K562 (cell line): ENCODE results near the gene RBM20. TPM values are rescaled to one million over a fixed set of nuclear protein-coding genes. Genes with fewer than 3 reads are reported as not detected.

ENCODE experiments used
- ARID1B ChIP-seq: fragments of 450-650 bp; IDR thresholded peaks from 2 replicates; pipeline ENCODE4 v1.6.1; 2016; ENCODE audit warnings: antibody characterized with exemption, mild to moderate bottlenecking, inconsistent platforms
- BACH1 ChIP-seq: fragments of 200-800 bp; sonication (Bioruptor generic); IDR thresholded peaks from 2 replicates; pipeline ENCODE4 v1.6.1; 2016; ENCODE audit warnings: missing genetic modification characterization, missing compliant biosample characterization
- CTBP1 ChIP-seq: fragments of 450-650 bp; IDR thresholded peaks from 2 replicates; pipeline ENCODE4 v1.6.1; 2016; ENCODE audit warnings: borderline replicate concordance
- DACH1 ChIP-seq: fragments of 450-650 bp; IDR thresholded peaks from 2 replicates; pipeline ENCODE4 v1.6.1; 2018; ENCODE audit not compliant: partially characterized antibody
- E4F1 ChIP-seq: fragments of 250-450 bp; sonication (Bioruptor Pico); IDR thresholded peaks from 2 replicates; pipeline ENCODE4 v1.5.0; 2021; ENCODE audit warnings: mild to moderate bottlenecking, borderline replicate concordance
- EHMT2 ChIP-seq: fragments of 450-650 bp; IDR thresholded peaks from 2 replicates; pipeline ENCODE4 v1.6.1; 2018; ENCODE audit warnings: antibody characterized with exemption
- EP300 ChIP-seq: IDR thresholded peaks from 2 replicates; pipeline ENCODE4 v1.6.1; 2012; ENCODE audit warnings: low read length, improper control_type of control experiment
- GTF2A2 ChIP-seq: IDR thresholded peaks from 2 replicates; pipeline ENCODE4 v1.6.1; 2016; ENCODE audit warnings: mild to moderate bottlenecking, missing genetic modification characterization, missing compliant biosample characterization
- HIVEP1 ChIP-seq: fragments of 250-450 bp; sonication (Bioruptor Pico); IDR thresholded peaks from 2 replicates; pipeline ENCODE4 v1.4.0; 2020; ENCODE audit warnings: mild to moderate bottlenecking
- HNRNPH1 ChIP-seq: fragments of 200-400 bp; formaldehyde crosslinking; optimal IDR thresholded peaks from 2 replicates; pipeline ENCODE3; 2017; ENCODE audit warnings: low read depth, mild to moderate bottlenecking, low read length, moderate library complexity
- IRF2 ChIP-seq: sonication (generic); formaldehyde crosslinking; IDR thresholded peaks from 2 replicates; pipeline ENCODE4 v1.8.1; 2022; ENCODE audit warnings: mild to moderate bottlenecking, missing genetic modification reagents
- JUN ChIP-seq, 2 experiments: sonication (generic) in 1 of 2; formaldehyde crosslinking in 1 of 2; IDR thresholded peaks; 2 replicates each; pipeline versions ENCODE4 v1.6.1 to v1.8.0; 2012 to 2022; ENCODE audit warnings: borderline replicate concordance in 2 of 2, mild to moderate bottlenecking in 2 of 2, improper control_type of control experiment in 1 of 2, low read depth in 1 of 2, low read length in 1 of 2, missing genetic modification reagents in 1 of 2
- LARP7 ChIP-seq: fragments of 450-650 bp; IDR thresholded peaks from 2 replicates; pipeline ENCODE4 v1.6.1; 2016
- MCM5 ChIP-seq: fragments of 450-650 bp; IDR thresholded peaks from 2 replicates; pipeline ENCODE4 v1.6.1; 2016; ENCODE audit warnings: low read depth
- NFIC ChIP-seq: fragments of 450-650 bp; IDR thresholded peaks from 2 replicates; pipeline ENCODE4 v1.6.1; 2017; ENCODE audit warnings: mild to moderate bottlenecking, inconsistent platforms
- NR3C1 ChIP-seq: sonication (generic); formaldehyde crosslinking; IDR thresholded peaks from 2 replicates; pipeline ENCODE4 v1.8.1; 2022; ENCODE audit warnings: missing genetic modification reagents
- RBM17 ChIP-seq: fragments of 200-400 bp; formaldehyde crosslinking; IDR thresholded peaks from 2 replicates; pipeline ENCODE4 v1.6.1; 2017; ENCODE audit warnings: low read depth, mild to moderate bottlenecking, low read length, borderline replicate concordance
- RNF2 ChIP-seq: sonication (generic); IDR thresholded peaks from 2 replicates; pipeline ENCODE4 v1.6.1; 2016
- STAT5A ChIP-seq: IDR thresholded peaks from 2 replicates; pipeline ENCODE4 v1.6.1; 2012; ENCODE audit warnings: low read length, inconsistent platforms, borderline replicate concordance
- ZC3H11A ChIP-seq: IDR thresholded peaks from 2 replicates; pipeline ENCODE4 v1.6.1; 2012; ENCODE audit warnings: low read depth, low read length, improper control_type of control experiment
- ZNF184 ChIP-seq: sonication (generic); formaldehyde crosslinking; IDR thresholded peaks from 2 replicates; pipeline ENCODE4 v1.5.0; 2020; ENCODE audit warnings: missing genetic modification reagents
- ZNF224 ChIP-seq: sonication (generic); formaldehyde crosslinking; IDR thresholded peaks from 2 replicates; pipeline ENCODE4 v1.8.0; 2022; ENCODE audit warnings: mild to moderate bottlenecking, missing genetic modification reagents
- ZNF57 ChIP-seq: fragments of 450-650 bp; formaldehyde crosslinking; IDR thresholded peaks from 2 replicates; pipeline ENCODE4 v1.4.0; 2020; ENCODE audit warnings: mild to moderate bottlenecking, moderate library complexity
- ZNF76 ChIP-seq: fragments of 250-450 bp; sonication (Bioruptor Pico); IDR thresholded peaks from 2 replicates; pipeline ENCODE4 v1.4.0; 2020; ENCODE audit warnings: mild to moderate bottlenecking, moderate library complexity, borderline replicate concordance
- polyA plus RNA-seq, 8 experiments: library from polyadenylated mRNA; depleted of rRNA in 4 of 8; stranded (reverse) in 5 of 8; unstranded in 3 of 8; fragments of >200 nt; fragmentation: Nextera tagmentation in 2 of 8; fragmentation: Illumina TruSeq in 1 of 8; extraction: Ambion mirVana in 2 of 8; extraction: Trizol in 1 of 8; gene quantifications; 2 replicates each; pipeline versions ENCODE4 v1.2.1 to v1.2.3, GENCODE V29; 2011 to 2014; ENCODE audit warnings: inconsistent platforms in 1 of 8, missing spikeins in 1 of 8
- total RNA-seq, 7 experiments: library from RNA; depleted of rRNA in 6 of 7; stranded (reverse); fragments of >200 nt in 6 of 7; fragmentation: Illumina TruSeq in 2 of 7; extraction: Trizol in 2 of 7; gene quantifications; 2 replicates each; pipeline versions ENCODE4 v1.2.1 to v1.2.3, GENCODE V29; 2011 to 2021; ENCODE audit warnings: low replicate concordance in 1 of 7
- TF ChIP-seq, protein P1 (sequence below), 2 experiments: fragments of 250-450 bp in 1 of 2; fragments of 450-650 bp in 1 of 2; sonication (Bioruptor Pico) in 1 of 2; IDR thresholded peaks; 2 replicates each; pipeline versions ENCODE4 v1.6.1 to v1.8.0; 2016 to 2021; ENCODE audit warnings: mild to moderate bottlenecking in 2 of 2, moderate library complexity in 2 of 2, missing compliant biosample characterization in 1 of 2, missing genetic modification characterization in 1 of 2
- TF ChIP-seq, protein P2 (sequence below): IDR thresholded peaks from 2 replicates; pipeline ENCODE4 v1.6.1; 2011; ENCODE audit not compliant: insufficient read length; ENCODE audit errors: extremely low read depth
- TF ChIP-seq, protein P3 (sequence below): sonication (generic); IDR thresholded peaks from 2 replicates; pipeline ENCODE4 v1.6.1; 2016

RBM20 gene
- total and polyA plus RNA-seq, 9 of the 15 experiments (the other 6 are each of a cell fraction or from before 2014, with no cell fraction given), result 0.63 to 5.7 (median 3.2) TPM

GRCh38 chr10:110885932-110886674, 242.0 kb downstream of the RBM20 start (continued):
- TF ChIP-seq HNRNPH1 (no peak), ARID1B (peak; percentile 69), ZNF224 (CRISPR knock-in tag) (no peak), JUN (IDR thresholded peaks at IDR 0.05; ENCODE audit: borderline replicate concordance, low read depth, low read length) (no peak), JUN (CRISPR knock-in tag; IDR thresholded peaks at IDR 0.05; ENCODE audit: borderline replicate concordance) (no peak), EP300 (peak; percentile 46), RNF2 (no peak), ZC3H11A (no peak), MCM5 (no peak), NFIC (no peak), GTF2A2 (tag) (no peak), LARP7 (no peak), DACH1 (no peak), HIVEP1 (no peak), NR3C1 (no peak), ZNF57 (CRISPR knock-in tag) (no peak), ZNF76 (CRISPR knock-in tag) (no peak), RBM17 (no peak), E4F1 (CRISPR knock-in tag) (no peak), ZNF184 (no peak), BACH1 (tag) (no peak), STAT5A (peak; percentile 82), EHMT2 (no peak), CTBP1 (peak; percentile 24; the same call in 1 of the 2 replicates), IRF2 (CRISPR knock-in tag) (no peak)
- TF ChIP-seq, protein P1, sequence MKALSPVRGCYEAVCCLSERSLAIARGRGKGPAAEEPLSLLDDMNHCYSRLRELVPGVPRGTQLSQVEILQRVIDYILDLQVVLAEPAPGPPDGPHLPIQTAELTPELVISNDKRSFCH (CRISPR knock-in tag; IDR thresholded peaks at IDR 0.05), result no peak
- TF ChIP-seq, protein P1 (tag; IDR thresholded peaks at IDR 0.05), result no peak
- TF ChIP-seq, protein P2, sequence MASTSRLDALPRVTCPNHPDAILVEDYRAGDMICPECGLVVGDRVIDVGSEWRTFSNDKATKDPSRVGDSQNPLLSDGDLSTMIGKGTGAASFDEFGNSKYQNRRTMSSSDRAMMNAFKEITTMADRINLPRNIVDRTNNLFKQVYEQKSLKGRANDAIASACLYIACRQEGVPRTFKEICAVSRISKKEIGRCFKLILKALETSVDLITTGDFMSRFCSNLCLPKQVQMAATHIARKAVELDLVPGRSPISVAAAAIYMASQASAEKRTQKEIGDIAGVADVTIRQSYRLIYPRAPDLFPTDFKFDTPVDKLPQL, result no peak
- TF ChIP-seq, protein P3, sequence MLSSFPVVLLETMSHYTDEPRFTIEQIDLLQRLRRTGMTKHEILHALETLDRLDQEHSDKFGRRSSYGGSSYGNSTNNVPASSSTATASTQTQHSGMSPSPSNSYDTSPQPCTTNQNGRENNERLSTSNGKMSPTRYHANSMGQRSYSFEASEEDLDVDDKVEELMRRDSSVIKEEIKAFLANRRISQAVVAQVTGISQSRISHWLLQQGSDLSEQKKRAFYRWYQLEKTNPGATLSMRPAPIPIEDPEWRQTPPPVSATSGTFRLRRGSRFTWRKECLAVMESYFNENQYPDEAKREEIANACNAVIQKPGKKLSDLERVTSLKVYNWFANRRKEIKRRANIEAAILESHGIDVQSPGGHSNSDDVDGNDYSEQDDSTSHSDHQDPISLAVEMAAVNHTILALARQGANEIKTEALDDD, result peak; percentile 99
